Activated CD4-positive, alpha-beta T cell treated with anti-CD3 and anti-CD28 coated beads for 24 hours (primary cell): ENCODE results near the gene PHF10.
"Not testable (repeated sequence)": the region's sequence is repeated elsewhere in the genome, so short reads cannot be mapped to it uniquely, and the experiment has no call there.

ENCODE experiments used
- DNase-seq, 2 donors: peaks; one replicate each; pipeline ENCODE4 v3.0.0-alpha.2; 2020; ENCODE audit warnings: low read depth in 2 of 2

The PHF10 gene

DNA sequence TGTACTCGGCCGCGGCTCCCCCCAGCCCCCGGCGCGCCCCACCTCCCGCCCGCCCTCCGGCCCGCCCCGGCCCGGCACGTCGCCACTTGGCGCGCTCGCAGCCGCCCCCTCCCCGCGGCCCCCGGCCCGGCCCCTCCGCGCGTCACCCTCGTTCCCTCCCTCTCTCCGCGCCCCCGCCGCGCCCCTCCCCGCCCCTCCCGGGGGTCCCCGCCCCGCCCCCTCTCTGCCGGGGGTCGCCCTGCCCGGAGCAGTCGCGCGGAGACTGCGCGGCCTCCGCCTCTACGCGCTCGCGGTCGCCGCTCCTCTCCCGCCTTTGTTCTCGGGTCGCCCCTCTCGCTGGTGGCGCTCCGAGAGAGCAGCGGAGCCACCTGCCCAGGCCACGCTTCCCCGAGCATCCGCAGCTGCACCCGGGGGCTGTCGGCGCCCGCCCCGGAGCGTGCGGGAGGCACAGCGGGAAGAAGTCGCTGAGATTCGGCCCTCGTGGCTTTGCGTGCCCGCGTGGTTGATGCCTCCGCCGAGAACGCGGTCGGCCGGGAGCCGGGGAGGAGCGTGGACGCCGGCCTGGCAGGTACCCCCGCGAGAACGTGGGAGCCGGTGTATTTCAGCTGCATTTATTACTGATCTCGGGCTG is at the start of gene PHF10:
TSS of gene PHF10 (minus strand) at position 7 of the 631 bp plus-strand sequence. CDS start 569 bp downstream, outside the sequence.
- DNase-seq, result peak; percentile 55 to 58

DNA sequence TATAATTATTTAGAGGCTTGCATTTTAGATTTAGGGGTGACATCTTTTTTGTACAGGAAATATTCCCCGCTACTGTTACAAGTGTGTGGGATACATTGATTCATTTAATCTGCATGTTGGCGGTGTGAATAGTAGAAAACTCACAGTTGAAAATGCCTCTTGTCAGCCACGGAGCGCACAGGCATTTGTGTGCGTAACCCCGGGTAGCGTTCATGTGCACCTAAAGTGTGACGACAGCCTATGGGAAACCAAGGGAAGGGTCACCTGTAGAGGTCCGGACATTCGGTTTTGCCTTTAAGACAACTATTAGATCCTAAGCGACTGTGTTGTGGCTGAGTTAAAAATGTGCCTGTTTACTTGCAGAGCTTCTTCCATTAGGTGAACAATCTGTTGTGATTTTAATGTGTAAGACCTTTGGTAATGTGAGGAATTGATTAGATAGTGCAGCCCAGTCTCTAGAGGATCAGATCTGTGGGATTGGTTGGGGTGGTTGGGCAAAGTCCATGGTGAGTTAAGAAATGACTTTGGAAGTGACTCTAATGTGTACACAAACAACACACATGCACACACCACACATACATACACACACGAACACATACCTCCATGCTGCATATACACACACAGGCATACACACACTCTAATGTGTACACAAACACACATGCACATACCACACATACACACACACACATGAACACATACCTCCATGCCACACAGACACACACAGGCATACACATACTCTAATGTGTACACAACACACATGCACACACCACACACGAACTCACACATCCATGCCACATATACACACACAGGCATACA is 42.8 kb upstream of the PHF10 start:
- no peak for DNase-seq

DNA sequence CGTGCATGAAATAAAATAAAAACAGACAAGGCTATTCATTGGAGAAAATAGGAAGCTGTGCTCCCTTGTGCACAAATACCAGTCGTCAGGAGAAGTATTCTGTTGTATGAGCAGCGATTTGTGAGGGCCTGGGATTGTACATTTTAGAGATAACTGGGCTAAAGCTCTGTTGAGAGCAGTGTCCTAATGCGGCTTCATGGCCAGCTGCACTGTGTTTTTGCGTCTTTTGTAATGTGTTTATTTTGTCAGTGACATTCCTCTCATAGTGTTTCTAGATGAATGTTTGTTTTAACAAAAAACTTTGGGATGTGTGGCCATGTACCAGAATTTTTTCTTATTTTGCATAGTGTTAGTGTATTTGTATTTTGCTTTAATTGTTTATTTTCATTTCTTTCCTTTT is 41.9 kb upstream of the PHF10 start:
- no peak for DNase-seq

DNA sequence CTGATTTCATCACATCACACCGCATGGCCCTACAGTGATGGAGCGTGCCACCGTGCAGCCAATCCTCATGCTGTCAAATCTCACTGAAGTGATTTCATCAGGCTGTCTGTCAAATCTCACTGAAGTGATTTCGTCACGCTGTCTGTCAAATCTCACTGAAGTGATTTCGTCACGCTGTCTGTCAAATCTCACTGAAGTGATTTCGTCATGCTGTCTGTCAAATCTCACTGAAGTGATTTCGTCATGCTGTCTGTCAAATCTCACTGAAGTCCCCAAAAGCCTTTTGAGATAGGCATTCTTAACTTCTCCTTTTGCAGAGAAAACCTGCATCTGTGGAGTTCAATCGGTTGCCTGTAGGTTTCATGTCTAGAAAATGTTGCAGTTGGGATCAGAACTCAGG is 41.5 kb upstream of the PHF10 start:
- not testable (repeated sequence) for DNase-seq

DNA sequence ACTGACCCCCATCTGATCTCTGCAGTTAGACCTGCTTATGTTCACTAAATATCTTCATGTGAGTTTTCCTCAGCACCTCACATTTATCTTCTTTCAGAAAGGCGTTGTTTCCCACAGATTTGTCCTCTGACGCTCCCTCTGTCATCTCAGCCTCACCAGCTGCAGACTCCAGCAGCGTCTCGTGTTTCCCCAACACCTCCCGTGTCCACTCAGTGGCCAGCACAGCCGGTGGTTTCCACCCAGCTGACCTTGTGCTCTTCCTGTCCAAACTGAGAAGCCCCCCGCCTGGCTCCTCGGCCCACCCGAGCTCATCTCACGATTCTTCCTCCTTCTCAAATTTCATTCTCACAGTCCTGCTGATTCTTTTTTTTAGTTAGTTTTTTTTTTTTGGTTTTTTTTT is 39.6 kb upstream of the PHF10 start:
- DNase-seq, result no peak

DNA sequence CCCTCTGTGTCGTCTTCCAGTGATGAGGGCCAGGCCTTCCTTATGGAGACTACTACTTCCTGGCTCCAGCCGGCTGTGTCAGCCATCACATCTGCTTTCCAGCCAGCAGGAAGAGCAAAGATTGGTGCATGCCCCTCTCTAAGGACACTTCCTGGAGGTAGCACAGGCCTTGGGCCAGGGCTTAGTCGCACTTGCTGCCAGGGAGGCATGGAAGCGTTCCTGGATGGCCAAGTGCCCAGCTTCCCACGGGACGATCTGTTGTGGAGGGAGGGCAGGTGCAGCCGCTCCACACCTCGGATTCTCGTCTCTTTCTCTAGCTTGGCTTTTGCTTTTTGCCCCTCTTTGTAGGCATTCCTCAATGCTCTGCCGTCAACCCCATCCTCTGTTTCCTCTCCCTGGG is 39.0 kb upstream of the PHF10 start:
- no peak for DNase-seq

DNA sequence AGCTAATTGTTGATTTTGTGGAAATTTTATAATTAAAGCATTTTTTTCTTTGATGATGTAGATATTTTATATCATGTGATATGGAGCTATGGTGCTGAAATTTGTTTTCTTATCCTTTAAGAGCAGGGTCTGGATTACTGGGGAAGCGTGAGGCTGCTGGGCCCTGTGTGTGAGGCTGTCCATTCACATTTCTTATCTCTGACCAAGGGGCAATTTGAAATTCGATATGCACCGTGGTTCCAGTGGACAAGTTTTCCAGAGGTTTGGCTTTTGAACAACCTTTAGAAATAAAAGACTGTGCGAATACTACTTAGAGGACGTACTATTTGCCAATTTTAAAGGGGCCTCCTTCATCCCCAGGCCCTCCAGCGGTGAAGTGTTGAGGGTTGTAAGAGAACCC is 30.9 kb upstream of the PHF10 start:
- no peak for DNase-seq

DNA sequence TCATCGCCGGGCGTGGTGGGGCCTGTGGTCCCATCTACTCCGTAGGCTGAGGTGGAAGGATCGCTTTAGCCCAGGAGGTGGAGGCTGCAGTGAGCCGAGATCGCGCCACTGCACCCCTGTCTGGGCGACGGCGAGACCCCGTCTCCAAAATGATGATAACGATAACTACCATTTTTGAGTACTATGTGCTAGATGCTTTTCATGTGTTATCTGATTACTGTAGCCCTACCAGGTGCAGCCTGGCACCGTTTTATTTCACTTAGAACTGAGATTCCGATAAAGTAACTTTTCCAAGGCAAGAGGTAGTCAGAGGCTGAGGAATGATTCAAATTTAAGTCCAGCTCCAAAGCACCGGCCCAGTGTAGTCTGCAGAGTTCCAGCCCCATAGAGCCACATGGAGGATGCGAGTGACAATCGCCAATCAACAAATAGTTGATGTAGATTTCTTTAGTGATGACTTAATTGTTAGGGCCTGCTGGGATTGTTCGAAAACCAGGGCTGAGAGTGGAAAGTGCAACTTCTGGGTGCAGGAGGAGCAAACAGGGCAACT is 27.8 kb upstream of the PHF10 start:
- no peak for DNase-seq

DNA sequence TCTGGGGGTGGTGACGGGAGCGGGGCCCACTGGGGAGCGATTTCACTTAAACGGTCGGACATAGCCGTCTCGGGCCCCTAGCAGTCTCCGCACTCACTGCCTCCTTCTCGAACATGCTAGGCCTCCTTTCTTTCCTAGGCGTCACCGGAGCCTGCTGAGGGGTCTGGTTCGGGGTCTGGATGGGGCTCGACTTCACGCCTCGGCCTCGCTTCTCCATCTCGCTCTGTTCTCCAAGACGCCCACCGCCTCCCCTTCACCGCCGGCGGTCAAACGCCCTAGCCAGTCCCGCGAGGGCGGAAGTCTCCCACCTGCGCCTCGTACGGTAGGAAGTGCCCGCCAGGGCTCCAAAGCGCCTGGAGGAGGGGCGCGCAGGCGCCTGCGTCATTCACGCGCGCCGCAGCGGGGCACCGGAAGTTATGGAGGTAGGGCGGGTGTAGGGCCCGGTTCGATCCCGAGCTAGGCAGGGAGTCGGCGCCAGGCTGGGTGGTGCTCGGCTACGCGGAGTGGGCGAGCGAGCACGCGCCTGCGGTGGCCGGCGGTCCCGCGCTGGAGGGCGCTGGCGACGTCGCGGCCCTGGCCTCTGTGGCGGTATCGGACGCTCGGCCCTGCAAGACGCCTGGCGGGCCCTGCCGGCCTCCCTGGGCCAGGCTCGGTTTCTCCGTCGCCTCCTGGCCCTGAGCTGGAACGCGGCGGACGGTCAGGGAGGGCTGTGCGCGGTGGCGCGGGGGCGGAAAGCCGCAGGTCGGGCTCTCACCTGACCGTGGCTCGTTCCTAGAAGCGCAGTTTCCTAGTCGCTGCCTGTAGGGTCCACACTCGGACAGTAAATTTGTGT is 27.2 kb upstream of the PHF10 start, which contains the start of the genes DYNLT2 and ERMARD:
TSS of gene DYNLT2 (minus strand) at position 331 of the 832 bp plus-strand sequence. CDS start at position 217, 114 bp downstream.
TSS of gene ERMARD (plus strand) at position 381 of the 832 bp plus-strand sequence. CDS start at position 417, 36 bp downstream.
- DNase-seq, result peak; percentile 87 to 88

DNA sequence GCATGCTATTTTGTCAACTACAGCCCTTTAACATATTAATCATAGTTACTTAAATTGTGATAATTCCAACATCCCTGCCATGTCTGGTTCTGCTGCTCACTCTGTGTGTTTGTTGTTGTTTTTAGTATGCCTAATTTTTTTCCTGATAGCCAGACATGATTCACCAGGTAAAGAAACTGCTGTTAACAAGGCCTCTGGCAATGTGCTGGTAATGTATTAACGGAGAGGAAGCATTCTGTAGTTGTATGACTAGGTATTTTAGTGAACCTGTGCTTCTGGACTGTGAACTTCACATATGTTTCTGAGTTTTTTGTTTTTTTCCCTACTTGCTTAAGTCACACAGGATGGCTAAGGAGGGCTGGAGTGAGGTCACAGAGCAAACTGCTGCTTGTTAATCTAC is 22.3 kb upstream of the PHF10 start:
- DNase-seq, result no peak

DNA sequence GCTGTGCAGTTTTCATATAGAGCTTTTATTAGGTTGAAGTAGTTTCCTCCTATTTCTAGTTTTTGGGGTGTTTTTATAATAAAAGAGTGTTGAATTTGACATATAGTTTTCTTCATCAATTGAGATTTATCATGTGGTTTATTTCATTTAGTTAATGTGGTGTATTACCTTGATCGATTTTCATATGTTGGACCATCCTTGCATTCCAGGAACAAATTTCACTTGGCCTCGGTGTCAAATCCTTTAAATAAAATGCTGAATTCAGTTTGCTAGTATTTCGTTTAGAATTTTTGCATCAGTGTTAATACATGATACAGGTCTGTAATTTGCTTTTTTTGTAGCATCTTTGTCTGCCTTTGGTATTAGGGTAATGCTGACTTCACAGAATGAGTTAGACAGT is 21.1 kb upstream of the PHF10 start:
- no peak for DNase-seq

DNA sequence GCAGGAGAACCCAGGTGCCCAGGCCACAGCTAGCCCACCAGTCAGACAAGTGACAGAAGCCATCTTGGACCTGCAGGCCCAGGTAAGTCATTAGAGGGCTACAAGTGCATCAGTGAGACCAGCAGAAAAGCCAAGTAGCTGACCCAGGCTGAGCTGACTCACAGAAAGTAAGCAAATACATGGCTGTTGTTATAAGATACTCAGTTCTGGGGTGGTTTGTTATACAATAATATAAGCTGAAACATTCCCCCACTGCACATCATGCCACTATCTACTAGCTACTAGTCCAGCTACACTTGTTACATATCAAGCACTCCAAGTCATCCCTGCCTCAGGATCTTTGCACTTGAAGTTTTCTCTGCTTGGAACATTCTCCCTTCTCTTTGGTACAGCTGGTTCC is 17.0 kb upstream of the PHF10 start:
- no peak for DNase-seq

DNA sequence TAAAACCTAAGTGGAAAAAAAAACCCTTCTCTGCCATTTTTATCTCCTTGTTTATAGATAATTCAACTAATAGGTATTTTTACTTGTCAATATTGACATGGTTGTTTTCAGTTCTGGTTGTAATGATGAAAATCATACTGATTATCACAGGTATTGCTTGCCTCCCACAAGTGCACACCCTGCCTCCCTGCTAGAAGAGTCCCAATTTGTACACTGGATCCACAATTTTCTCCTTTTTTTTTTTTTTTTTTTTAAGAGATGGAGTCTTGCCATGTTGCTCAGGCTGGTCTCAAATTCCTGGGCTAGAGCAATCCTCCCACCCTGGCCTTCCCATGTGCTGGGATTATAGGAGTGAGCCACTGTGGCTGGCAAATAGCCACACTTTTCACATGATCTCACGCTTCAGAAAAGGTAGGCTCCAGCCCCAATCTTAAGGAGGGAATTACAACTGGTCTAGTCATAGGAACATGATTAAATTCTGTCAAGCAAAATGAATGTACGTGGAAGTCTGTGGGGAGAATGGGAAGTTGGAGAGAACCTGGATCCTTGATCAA is 14.8 kb upstream of the PHF10 start:
- no peak for DNase-seq

DNA sequence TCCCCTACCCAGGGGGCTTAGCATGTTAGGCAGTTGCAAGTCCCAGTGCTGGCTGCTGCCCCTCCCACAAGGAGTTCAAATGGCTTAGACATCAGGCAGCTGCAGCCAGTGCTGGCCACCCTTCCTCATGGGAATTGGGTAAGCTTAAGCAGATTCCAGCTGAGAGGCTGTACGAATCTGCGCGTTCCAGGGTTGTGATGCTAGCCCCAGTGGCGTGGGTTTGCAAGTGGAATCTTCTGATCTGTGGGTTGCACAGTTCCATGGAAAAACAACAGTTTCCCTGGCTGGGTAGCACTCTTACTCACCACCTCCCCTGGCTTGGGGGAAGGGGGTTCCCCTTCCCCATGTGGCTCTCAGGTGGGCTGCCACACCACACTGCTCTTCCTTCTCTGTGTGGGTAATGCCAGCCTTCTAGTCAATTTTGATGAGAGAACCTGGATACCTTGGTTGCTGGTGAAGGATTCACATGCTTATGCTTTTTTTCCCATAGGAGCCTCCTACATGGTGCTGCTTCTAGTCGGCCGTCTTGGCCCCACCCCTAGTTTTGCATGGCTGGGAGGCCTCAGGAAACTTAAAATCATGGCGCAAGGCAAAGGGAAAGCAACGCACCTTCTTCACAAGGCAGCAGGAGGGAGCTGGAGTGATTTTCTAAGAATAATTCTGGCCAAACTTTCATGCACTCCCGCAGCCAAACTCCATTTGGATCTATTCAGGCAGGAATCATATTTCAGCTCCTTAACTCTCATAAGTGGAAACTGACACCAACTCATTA is 14.1 kb upstream of the PHF10 start:
- DNase-seq, result no peak

DNA sequence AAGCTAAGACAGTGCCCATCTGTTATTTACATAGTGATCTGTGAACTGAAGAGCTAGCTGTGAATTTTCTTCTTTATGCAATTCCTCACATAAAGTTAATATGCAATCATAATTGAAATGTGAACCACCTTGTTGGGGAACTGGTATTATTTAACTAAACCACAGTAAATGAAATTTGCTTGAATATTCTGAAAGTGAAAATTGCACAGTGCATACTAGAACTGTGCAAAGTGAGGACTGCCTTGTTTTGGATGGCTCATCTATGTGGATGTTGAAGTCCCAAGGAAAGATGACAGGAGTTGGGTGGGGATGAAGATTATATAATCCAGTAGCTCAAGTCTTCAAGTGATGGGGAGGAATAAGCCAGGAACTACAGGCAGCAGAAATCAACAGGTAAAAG is 5.7 kb upstream of the PHF10 start:
- DNase-seq, result no peak

DNA sequence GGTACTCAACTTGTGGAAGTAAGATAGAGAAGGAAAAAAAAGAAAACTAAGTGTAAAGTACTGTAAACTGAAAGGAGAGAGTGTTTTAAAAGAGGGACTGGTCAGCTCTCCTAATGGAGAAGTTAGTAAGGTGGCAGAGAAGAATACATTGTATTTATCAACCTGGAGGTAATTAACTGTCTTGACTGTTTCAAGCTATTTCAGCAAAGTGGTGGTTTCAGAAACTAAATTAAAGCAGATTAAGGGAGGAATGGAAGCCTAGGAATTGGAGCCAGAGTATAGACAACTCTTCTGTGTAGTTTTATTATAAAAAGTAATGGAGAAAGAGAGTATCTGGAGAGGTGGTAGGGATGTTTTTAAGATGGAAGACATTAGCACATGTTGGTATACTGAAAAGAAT is 2.7 kb upstream of the PHF10 start:
- DNase-seq, result no peak

DNA sequence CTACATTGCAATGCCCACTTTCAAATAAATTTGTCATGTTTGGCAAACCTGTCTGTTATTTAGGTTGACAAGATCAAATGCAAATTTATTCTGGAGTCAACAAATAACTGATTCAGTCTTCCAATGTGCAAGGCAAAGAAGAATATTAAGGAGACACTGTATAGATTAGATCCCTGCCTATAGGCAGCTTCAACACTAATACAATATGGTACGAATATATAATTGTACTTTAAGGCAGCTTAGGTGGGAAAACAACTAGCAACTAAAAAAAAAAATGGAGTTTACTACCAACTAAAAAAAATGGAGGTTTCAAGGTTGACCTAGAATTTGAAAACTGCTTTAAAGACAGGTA is 1.7 kb upstream of the PHF10 start:
- DNase-seq, result no peak

DNA sequence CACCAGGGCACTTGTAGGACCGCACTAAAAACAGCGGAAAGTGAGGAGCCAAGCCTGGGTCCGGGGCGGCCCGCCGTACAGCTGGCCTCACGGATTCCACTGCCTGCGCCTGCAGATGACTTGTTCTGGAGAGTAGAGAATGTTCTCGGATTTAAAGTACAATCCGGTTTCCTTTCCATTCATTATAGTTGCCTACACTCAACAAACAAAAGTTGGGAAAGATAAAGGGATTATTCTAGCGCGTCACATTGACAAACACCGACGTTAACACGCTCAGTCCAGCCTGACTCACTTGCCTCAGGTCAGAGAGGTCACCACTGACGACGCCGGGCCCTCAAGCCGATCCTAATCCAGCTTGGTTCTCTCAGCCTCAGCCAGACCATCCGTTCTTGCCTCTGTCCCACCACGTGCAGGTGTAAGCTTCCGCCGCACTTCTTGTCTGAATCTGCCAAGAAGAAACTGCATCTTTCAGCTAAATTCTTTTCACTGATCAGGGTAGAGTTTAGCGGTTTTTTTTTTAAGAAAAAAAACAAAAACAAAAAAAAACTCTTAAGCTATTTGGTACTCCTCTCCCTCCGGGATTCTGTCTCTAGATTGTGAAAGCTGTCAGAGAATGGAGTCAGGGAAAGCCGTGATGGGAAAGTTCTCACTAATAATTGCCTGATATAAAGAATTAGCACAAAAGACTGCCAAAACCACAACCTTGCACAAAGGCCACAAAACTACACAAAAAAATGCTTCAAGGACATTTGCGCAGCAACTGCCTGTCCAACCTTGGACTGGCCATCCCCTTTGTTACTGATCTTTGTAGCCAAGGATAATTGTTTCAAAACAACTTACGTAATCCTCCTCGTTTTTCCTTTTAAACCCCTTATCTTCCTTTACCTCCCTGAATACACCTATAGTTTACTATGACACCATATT is 1.1 kb upstream of the PHF10 start:
- DNase-seq, result peak in 1 of 2 donors; percentile 19

DNA sequence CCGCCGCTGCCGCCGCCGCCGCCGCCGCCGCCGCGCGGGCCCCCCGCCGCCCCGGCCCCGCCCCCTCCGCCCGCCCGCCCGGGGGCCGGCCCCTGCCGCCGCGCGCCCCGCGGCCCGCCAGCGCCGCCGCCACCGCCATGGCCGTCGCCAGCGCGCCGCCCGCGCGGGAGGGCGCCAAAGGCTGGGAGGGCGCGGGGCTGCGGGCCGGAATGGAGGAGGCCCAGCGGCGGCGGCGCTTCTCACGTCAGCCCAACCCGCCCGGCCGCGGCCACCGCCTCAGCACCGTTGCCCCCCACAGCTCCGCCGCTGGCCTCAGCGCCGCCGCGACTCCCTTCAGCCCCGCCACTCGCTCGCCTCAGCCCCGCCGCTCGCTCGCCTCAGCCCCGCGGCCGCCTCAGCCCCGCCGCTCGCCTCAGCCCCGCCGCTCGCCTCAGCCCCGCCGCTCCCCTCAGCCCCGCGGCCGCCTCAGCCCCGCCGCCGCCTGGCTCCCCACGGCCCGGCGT is 258 bp downstream of the PHF10 start:
- DNase-seq, result peak; percentile 8 to 9
